NCI-H69 (cell line): ENCODE results near the gene SORCS1.

Experiments
- DNase-seq: peaks from one replicate; lab custom pipeline; 2025; lab: John Stamatoyannopoulos, UW

The SORCS1 gene

DNA sequence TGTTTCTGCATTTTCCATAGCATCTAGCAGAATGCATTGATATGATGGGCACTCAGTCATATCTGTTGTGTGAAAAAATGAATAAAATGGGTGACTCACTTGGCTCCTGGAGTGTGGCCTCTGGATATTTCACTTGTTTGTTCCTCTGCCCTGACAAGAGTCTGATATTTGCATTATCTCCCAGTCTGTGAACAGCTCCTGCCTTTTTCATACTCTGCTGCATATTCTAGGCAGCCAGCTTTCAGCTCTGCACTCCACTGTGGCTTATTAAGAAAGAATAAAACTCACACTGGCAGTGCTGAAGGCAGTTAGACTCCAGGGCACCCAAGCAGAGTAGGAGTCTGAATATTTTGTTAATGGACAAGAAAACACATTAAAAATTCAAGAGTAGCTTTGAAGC, 623.9 kb downstream of the SORCS1 start:
- no peak for DNase-seq

DNA sequence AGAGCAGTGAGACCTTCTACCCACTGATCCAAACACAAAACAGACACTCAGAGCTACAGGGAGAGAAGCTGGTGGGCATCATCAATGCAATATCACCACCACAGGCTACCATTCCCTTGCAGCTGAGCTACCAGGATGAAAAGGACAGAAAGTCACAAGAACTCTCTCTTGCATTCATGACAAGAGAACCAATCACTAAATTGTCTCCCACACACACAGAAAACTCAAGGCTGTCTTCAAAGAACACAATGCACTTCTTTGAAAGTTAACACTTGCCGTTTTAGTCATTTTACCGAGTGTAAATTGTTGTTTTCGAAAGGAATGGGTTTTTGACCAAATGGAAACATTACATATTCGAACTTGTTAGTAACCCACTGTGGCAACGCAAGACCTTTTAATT, 626.6 kb downstream of the SORCS1 start:
- DNase-seq = no peak

DNA sequence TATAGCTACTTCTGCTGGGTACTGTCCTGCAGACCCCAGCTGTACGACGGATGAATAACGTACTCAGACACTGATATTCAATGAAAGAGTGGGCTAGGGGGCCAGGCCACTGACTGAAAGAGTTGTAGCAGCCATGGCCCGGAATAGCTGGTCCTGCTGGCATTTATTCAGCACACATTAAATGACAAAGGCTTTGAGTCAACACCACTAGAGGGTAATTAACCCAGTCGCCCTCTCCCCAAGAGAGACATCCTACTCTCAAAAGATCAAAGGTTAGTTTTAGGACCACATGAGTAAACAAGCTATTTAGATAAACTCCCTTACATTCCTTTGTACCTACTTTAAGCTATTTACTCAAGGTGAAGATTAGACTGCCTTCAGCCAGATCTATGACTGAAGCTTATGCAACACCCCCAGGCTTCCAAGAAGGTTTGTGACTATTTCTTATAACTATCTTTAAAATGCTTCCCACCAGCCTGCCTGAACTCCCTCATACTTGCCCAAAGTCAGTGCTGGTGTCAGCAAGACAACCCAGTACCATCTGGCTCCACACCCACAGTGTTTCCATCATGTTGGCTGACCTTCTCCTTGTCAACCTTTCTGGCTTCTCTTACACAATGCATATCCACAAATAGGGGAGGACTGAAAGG, 629.1 kb downstream of the SORCS1 start:
- no peak for DNase-seq

DNA sequence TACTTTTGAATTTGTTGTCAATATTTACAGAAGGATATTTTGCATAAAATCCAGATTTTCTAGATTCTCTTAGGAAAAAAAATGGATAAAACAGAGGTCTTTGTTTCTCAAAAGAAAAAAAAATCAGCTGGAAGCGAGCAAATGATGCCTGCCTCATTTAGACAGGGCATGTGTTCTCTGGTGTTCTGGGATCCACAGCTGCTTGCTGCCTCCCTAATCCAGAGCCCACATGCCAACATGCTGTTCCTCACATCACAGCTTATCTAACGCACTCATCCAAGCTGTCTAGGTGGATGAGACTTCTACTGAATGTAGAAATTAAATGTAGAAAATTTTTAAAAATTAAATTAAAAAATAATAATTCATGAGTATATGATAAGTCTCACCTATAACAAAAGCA, 630.1 kb downstream of the SORCS1 start:
- DNase-seq = no peak

DNA sequence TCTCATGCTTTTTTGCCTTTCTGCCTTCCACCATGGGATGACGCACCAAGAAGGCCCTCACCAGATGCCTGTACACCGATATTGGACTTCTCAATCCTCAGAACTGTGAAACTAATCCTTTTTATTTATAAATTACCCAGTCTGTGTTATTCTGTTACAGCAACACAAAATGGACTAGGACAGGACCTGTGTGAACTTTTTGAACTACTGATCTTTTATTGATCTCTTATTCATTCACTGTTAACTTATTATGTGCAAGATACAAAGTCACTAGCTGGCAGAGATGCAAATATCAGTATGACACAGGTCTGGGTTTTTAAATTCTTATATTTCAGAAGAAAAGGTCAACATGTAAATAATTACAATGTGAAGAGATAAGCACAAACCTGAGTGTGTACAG, 635.8 kb downstream of the SORCS1 start:
- DNase-seq = no peak

DNA sequence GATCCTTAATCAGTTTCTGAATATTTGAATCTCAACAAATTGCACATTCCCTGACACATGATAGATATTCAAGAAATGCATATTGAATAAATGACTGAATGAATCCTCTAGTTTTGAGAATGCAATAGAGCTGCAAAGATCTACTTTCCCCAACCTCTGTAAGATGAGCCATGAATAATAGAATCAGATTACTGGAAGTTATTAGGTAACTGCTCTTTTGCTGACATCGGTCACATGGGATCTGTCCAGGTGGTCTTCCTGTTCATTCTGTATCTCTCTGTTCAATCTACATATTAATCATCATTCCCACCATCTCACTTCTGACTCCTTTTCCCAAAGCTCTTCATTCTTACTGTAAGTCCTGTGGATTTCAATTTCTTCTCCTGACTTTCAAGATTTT, 638.7 kb downstream of the SORCS1 start:
- no peak for DNase-seq
